HepG2 (cell line): ENCODE results near the gene CRK. TPM values are rescaled to one million over a fixed set of nuclear protein-coding genes. Genes with fewer than 3 reads are reported as not detected.
A peak's percentile ranks its signal among the peaks of the same experiment; 100 is the strongest.

ENCODE experiments used
- AFF4 ChIP-seq: sonication (generic); formaldehyde crosslinking; IDR thresholded peaks from 2 replicates; pipeline ENCODE4 v1.4.0; 2020; ENCODE audit warnings: missing genetic modification reagents
- ARID2 ChIP-seq: sonication (generic); formaldehyde crosslinking; IDR thresholded peaks from 2 replicates; pipeline ENCODE4 v1.8.1; 2022; ENCODE audit warnings: mild to moderate bottlenecking, missing genetic modification reagents, borderline replicate concordance
- E2F2 ChIP-seq: sonication (generic); formaldehyde crosslinking; IDR thresholded peaks from 2 replicates; pipeline ENCODE4 v1.4.0; 2020; ENCODE audit warnings: missing genetic modification reagents, borderline replicate concordance
- FOXA1 ChIP-seq, 2 experiments: fragments of 450-650 bp in 1 of 2; sonication (generic) in 1 of 2; formaldehyde crosslinking in 1 of 2; IDR thresholded peaks; 2 replicates each; pipeline versions ENCODE4 v1.4.0 to v1.6.1; 2016 to 2020; ENCODE audit warnings: missing genetic modification reagents in 1 of 2
- HDAC6 ChIP-seq: fragments of 200-600 bp; sonication (generic); IDR thresholded peaks from 2 replicates; pipeline ENCODE4 v1.7.0; 2017; ENCODE audit warnings: mild to moderate bottlenecking, antibody characterized with exemption, low read length, low read depth
- HOXD1 ChIP-seq: sonication (generic); formaldehyde crosslinking; IDR thresholded peaks from 2 replicates; pipeline ENCODE4 v1.5.0; 2020; ENCODE audit warnings: missing genetic modification reagents
- SIN3B ChIP-seq: fragments of 150-350 bp; IDR thresholded peaks from 2 replicates; pipeline ENCODE4 v1.6.1; 2014; ENCODE audit warnings: low read length
- SNAI1 ChIP-seq: sonication (generic); formaldehyde crosslinking; IDR thresholded peaks from 2 replicates; pipeline ENCODE4 v1.5.0; 2020; ENCODE audit warnings: mild to moderate bottlenecking, missing genetic modification reagents, borderline replicate concordance
- SRSF4 ChIP-seq: fragments of 200-400 bp; formaldehyde crosslinking; IDR thresholded peaks from one replicate; pipeline ENCODE4 v1.6.1; 2018; ENCODE audit warnings: mild to moderate bottlenecking, low read depth, low read length, moderate library complexity; ENCODE audit not compliant: poor library complexity, severe bottlenecking
- ZBTB3 ChIP-seq: sonication (generic); formaldehyde crosslinking; IDR thresholded peaks from 2 replicates; pipeline ENCODE4 v1.4.0; 2020; ENCODE audit warnings: low read depth, mild to moderate bottlenecking, moderate library complexity, missing genetic modification reagents, borderline replicate concordance
- ZMAT5 ChIP-seq: sonication (generic); formaldehyde crosslinking; IDR thresholded peaks from 2 replicates; pipeline ENCODE4 v1.5.0; 2020; ENCODE audit warnings: mild to moderate bottlenecking, low read depth, missing genetic modification reagents, borderline replicate concordance
- ZMYM2 ChIP-seq: sonication (generic); formaldehyde crosslinking; IDR thresholded peaks from 2 replicates; pipeline ENCODE4 v1.8.0; 2022; ENCODE audit warnings: mild to moderate bottlenecking, missing genetic modification reagents
- ZNF275 ChIP-seq: sonication (generic); formaldehyde crosslinking; IDR thresholded peaks from 2 replicates; pipeline ENCODE4 v1.8.0; 2022; ENCODE audit warnings: missing genetic modification reagents, mild to moderate bottlenecking, inconsistent platforms, borderline replicate concordance
- ZNF292 ChIP-seq: sonication (generic); formaldehyde crosslinking; IDR thresholded peaks from 2 replicates; pipeline ENCODE4 v1.8.1; 2022; ENCODE audit warnings: mild to moderate bottlenecking, low read depth, missing genetic modification reagents, borderline replicate concordance
- ZNF546 ChIP-seq: sonication (generic); formaldehyde crosslinking; conservative IDR thresholded peaks from 2 replicates; pipeline ENCODE4 v1.8.1; 2023; ENCODE audit warnings: mild to moderate bottlenecking, missing genetic modification reagents
- ZNF562 ChIP-seq: sonication (generic); formaldehyde crosslinking; IDR thresholded peaks from 2 replicates; pipeline ENCODE4 v1.8.0; 2022; ENCODE audit warnings: missing genetic modification reagents, borderline replicate concordance
- ZSCAN9 ChIP-seq: IDR thresholded peaks from 2 replicates; pipeline ENCODE4 v1.6.1; 2016; ENCODE audit warnings: borderline replicate concordance
- polyA plus RNA-seq, 8 experiments: library from polyadenylated mRNA; depleted of rRNA in 3 of 8; stranded (reverse) in 7 of 8; unstranded in 1 of 8; fragments of >200 nt; fragmentation: Illumina TruSeq in 4 of 8; extraction: Trizol in 4 of 8; gene quantifications; 2 replicates each; pipeline versions ENCODE4 v1.2.1 to v1.2.3, GENCODE V29; 2011 to 2016; ENCODE audit warnings: low read depth in 4 of 8, missing spikeins in 1 of 8, mixed read lengths in 1 of 8; ENCODE audit not compliant: insufficient read depth in 1 of 8
- total RNA-seq, 5 experiments: library from RNA; depleted of rRNA; stranded (reverse); fragments of >200 nt; fragmentation: Illumina TruSeq; extraction: Trizol; gene quantifications; 2 replicates each; pipeline ENCODE4 v1.2.3, GENCODE V29; 2016; ENCODE audit warnings: low read depth in 1 of 5
- TF ChIP-seq, protein P1 (sequence below): sonication (generic); formaldehyde crosslinking; IDR thresholded peaks from 2 replicates; pipeline ENCODE4 v1.8.1; 2023; ENCODE audit warnings: mild to moderate bottlenecking, missing genetic modification reagents

Gene CRK
- total and polyA plus RNA-seq, 2 of the 13 experiments (the other 11 are each of a cell fraction or from before 2014, with no cell fraction given): 47.4 to 54.2 TPM

DNA sequence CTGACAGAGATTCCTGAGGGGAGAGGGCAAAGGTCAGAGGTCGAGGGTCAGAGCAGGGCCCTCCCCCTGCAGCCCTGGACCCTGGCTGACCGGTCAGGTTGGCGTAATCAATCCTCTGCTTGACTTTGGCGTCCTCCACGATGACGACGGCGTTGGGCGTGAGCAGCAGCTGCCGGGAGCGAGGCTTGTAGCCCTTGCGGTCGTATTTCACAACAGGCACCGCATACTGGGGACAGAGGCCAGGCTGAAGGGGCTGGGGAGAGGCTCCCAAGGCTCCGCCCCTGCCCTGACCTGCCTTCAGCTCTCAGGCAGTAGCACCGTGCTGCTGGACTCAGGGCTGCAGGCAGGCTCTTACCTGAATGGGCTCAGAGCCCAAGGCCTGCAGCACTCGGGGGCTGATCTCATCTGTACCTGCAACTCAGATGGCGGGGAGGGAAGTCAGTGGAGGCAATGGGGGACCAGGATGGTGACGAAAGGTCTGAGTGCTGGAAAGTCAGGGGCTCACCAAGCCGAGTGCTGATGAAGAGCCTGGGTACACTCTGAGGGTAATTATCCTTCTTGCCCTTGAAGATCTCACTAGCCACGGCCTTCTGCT is 12.0 kb upstream of the CRK start (continued):
- TF ChIP-seq AFF4 (CRISPR knock-in tag): no peak
- TF ChIP-seq ZBTB3: no peak
- no peak for TF ChIP-seq FOXA1 (IDR thresholded peaks at IDR 0.05)
- TF ChIP-seq FOXA1 (CRISPR knock-in tag; IDR thresholded peaks at IDR 0.05): peak; percentile 34; the same call in 1 of the 2 replicates
- TF ChIP-seq ZMYM2 (CRISPR knock-in tag): 0 out of 2 replicates have a peak, but pooled peaks have one; percentile 49
- TF ChIP-seq ZNF292 (CRISPR knock-in tag): peak; percentile 85; the same call in 1 of the 2 replicates
- no peak for TF ChIP-seq ZNF546 (CRISPR knock-in tag)
- TF ChIP-seq ZNF275 (CRISPR knock-in tag): no peak
- no peak for TF ChIP-seq ARID2 (CRISPR knock-in tag)
- no peak for TF ChIP-seq ZNF562 (CRISPR knock-in tag)
- TF ChIP-seq SRSF4: no peak
- no peak for TF ChIP-seq E2F2 (CRISPR knock-in tag)
- TF ChIP-seq SNAI1: no peak
- no peak for TF ChIP-seq SIN3B
- TF ChIP-seq HOXD1 (CRISPR knock-in tag): peak; percentile 79
- TF ChIP-seq, protein P1, sequence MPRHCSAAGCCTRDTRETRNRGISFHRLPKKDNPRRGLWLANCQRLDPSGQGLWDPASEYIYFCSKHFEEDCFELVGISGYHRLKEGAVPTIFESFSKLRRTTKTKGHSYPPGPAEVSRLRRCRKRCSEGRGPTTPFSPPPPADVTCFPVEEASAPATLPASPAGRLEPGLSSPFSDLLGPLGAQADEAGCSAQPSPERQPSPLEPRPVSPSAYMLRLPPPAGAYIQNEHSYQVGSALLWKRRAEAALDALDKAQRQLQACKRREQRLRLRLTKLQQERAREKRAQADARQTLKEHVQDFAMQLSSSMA: peak; percentile 91
- TF ChIP-seq ZMAT5 (CRISPR knock-in tag): no peak
- TF ChIP-seq HDAC6: no peak
- no peak for TF ChIP-seq ZSCAN9 (CRISPR knock-in tag)
